WTC11 (cell line): ENCODE results near the gene CBX7.

Experiments used
- SMAD4 ChIP-seq: sonication (generic); formaldehyde crosslinking; IDR thresholded peaks from 2 replicates; pipeline ENCODE4 v1.8.0; 2022; ENCODE audit warnings: mild to moderate bottlenecking, missing genetic modification reagents
- ZNF416 ChIP-seq: fragments of 250-450 bp; sonication (Bioruptor Pico); IDR thresholded peaks from 2 replicates; pipeline ENCODE4 v1.9.0; 2021; ENCODE audit warnings: mild to moderate bottlenecking, inconsistent platforms
- TF ChIP-seq, protein P1 (sequence below): sonication (generic); formaldehyde crosslinking; IDR thresholded peaks from 2 replicates; pipeline ENCODE4 v1.8.0; 2022; ENCODE audit warnings: mild to moderate bottlenecking, missing genetic modification reagents
- TF ChIP-seq, protein P2 (sequence below): fragments of 200-600 bp; IDR thresholded peaks from 2 replicates; pipeline ENCODE4 v1.8.0; 2022; ENCODE audit warnings: antibody characterized with exemption
- TF ChIP-seq, protein P3 (sequence below): sonication (generic); formaldehyde crosslinking; IDR thresholded peaks from 2 replicates; pipeline ENCODE4 v1.8.1; 2022; ENCODE audit warnings: missing genetic modification reagents, borderline replicate concordance

DNA sequence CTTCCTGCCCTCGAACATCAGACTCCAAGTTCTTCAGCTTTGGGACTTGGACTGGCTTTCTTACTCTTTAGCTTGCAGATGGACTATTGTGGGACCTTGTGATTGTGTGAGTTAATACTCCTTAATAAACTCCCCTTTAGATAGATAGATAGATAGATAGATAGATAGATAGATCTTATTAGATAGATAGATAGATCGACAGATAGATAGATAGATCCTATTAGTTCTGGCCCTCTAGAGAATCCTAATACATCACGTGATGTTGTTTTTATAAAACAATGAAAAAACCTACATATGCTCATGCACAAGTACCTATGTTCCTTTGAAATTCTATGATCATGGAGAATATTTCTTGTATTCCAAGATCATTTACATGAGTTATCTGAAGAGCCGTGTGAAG lies 31.5 kb downstream of the CBX7 start:
- TF ChIP-seq, protein P1, sequence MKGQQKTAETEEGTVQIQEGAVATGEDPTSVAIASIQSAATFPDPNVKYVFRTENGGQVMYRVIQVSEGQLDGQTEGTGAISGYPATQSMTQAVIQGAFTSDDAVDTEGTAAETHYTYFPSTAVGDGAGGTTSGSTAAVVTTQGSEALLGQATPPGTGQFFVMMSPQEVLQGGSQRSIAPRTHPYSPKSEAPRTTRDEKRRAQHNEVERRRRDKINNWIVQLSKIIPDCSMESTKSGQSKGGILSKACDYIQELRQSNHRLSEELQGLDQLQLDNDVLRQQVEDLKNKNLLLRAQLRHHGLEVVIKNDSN = no peak
- TF ChIP-seq, protein P2, sequence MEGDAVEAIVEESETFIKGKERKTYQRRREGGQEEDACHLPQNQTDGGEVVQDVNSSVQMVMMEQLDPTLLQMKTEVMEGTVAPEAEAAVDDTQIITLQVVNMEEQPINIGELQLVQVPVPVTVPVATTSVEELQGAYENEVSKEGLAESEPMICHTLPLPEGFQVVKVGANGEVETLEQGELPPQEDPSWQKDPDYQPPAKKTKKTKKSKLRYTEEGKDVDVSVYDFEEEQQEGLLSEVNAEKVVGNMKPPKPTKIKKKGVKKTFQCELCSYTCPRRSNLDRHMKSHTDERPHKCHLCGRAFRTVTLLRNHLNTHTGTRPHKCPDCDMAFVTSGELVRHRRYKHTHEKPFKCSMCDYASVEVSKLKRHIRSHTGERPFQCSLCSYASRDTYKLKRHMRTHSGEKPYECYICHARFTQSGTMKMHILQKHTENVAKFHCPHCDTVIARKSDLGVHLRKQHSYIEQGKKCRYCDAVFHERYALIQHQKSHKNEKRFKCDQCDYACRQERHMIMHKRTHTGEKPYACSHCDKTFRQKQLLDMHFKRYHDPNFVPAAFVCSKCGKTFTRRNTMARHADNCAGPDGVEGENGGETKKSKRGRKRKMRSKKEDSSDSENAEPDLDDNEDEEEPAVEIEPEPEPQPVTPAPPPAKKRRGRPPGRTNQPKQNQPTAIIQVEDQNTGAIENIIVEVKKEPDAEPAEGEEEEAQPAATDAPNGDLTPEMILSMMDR = no peak
- TF ChIP-seq SMAD4 (CRISPR knock-in tag) (no peak), ZNF416 (CRISPR knock-in tag) (no peak)
- TF ChIP-seq, protein P3, sequence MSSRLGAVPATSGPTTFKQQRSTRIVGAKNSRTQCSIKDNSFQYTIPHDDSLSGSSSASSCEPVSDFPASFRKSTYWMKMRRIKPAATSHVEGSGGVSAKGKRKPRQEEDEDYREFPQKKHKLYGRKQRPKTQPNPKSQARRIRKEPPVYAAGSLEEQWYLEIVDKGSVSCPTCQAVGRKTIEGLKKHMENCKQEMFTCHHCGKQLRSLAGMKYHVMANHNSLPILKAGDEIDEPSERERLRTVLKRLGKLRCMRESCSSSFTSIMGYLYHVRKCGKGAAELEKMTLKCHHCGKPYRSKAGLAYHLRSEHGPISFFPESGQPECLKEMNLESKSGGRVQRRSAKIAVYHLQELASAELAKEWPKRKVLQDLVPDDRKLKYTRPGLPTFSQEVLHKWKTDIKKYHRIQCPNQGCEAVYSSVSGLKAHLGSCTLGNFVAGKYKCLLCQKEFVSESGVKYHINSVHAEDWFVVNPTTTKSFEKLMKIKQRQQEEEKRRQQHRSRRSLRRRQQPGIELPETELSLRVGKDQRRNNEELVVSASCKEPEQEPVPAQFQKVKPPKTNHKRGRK = no peak
